GM12873 (cell line): Measurements from ENCODE around the gene TMEM44.
A peak's percentile ranks its signal among the peaks of the same experiment; 100 is the strongest.

ENCODE experiments used
- CTCF ChIP-seq: IDR thresholded peaks from 2 replicates; pipeline ENCODE4 v1.5.1; 2012; ENCODE audit warnings: low read depth, mild to moderate bottlenecking, moderate library complexity, low read length, control low read depth; ENCODE audit not compliant: insufficient read depth; ENCODE audit errors: missing control alignments

Gene TMEM44

DNA sequence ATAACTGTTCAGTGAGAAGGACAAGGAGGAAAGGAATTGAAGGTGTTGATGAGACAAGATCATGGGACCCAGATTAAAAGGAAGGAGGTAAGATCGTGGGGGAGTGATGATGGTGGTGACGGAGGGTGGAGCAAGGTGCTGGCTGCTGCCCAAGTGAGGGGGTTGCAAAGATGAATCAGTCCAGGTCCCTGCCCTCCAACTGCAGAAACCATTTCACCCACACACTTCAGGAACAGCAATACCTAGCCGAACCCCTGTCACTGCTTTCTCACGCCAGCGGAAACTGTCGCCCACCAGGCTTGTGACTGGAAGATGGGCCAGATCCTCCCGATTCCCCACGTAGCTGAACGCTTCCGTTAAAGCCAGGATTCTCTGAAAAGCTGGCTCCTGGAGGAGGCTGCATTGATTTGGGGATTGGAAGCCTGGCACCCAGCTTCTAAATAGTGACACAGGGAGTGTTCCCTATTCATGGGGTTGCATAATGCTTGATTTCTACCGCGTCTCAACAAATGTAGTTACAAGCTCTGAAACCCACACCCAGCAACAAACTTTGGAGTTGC, 41.9 kb upstream of the TMEM44 start:
- no peak for TF ChIP-seq CTCF

DNA sequence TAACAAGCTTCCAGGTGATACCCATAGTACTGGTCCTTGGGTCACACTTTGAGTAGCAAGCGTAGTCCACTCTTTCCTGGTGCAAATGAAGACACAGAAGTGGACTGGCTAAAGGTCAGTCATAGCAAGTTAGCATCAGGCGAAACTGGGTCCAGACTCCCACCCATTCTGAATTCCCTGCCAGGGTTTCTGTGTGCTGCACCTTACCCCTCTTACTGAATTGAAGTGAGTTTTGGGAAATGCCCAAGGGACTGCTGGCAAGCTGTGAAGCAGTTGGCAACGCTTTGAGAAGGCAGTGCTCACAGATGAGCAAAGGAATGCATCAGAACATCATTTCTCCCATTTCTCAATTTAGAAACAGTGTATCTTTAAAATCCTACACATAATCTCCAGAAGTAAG, 40.5 kb upstream of the TMEM44 start:
- no peak for TF ChIP-seq CTCF

DNA sequence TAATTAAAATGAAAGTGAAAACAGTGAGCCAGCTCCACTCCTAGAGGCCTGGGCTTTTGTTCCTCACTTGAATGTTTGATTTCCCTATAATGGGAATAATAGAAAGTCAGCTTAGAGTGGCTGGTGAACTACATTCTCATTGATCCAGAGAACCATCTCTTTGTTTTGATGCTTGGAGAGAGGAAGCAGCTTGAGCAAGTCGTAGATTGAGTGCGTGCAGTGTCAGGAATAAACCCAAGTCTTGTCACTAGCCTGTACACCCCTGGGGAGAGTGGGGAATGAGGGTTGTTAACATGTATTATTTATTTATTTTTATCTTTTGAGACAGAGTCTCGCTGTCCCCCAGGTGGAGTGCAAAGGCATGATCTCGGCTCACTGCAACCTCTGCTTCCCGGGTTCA, 39.7 kb upstream of the TMEM44 start:
- TF ChIP-seq CTCF: no peak

GRCh38 chr3:194671900-194672808, 38.9 kb upstream of the TMEM44 start, which contains the start of gene LSG1:
Gene LSG1 (minus strand): TSS chr3:194672191. CDS start chr3:194672162, 29 bp downstream.
- TF ChIP-seq CTCF: no peak

DNA sequence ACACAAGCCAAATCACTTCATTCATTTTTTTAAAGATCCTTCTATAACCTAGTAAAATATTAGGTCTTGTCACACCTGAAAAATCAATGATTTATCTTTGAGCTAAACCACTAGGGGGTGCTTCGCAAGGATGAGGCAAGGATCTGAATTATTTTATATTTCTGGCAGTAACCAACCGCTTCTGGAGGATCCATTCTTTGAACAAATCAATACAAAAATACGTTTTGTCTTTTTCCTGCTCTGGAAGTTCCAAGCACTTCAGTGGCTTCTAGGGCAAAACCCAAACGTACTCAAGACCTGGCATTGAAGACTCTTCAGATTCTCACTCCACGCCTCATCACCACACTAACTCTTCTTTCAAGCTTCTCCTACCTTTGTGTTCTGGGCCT, 38.3 kb upstream of the TMEM44 start:
- TF ChIP-seq CTCF: peak; percentile 57

DNA sequence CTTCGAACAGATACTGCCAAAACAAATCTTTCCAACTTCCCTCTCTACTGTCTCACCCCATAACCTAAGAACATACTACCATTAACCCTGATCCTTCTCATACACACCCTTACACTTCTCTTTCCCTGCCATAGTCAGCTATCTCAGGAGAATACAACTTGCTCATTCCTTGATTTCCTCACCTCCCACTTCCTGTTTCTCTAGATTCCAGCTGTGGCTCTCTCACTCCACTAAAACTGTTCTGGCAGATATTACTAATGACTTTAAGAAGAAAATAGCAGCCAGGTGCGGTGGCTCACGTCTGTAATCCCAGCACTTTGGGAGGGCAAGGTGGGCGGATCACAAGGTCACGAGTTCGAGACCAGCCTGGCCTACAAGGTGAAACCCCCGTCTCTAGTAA, 34.1 kb upstream of the TMEM44 start:
- no peak for TF ChIP-seq CTCF

DNA sequence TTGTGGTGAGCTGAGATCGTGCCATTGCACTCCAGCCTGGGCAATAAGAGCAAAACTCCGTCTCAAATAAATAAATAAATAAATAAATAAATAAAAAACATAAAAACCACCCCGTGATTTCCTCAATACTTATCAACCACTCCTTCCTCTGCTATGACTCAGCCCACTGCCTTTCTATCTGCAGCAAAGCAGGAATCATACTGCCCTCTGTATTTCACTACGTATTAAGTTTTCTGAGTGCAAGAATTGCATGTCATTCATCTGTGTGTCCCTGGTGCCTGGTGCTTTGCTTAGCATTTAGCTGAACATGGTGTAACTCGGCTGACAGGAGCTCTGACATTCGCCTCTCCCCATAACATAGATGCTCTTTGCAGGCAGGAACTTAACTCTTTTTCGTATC, 31.6 kb upstream of the TMEM44 start:
- no peak for TF ChIP-seq CTCF
